Mesenchymal stem cell (in vitro differentiated cells and primary cell): ENCODE measurements around the gene ROR2.

Source experiments
- DNase-seq: peaks from one replicate; pipeline ENCODE4 v3.0.0-alpha.2; 2013
- H2AFZ ChIP-seq: one replicate; pipeline ENCODE4 v1.6.1; 2013; ENCODE audit warnings: low read depth, mild to moderate bottlenecking, control low read depth, inconsistent platforms, low read length, moderate library complexity
- H2AK5ac ChIP-seq: 2 replicates; pipeline ENCODE4 v1.6.1; 2013; ENCODE audit warnings: low read length, moderate library complexity, mild to moderate bottlenecking, inconsistent platforms; ENCODE audit not compliant: severe bottlenecking
- H2BK120ac ChIP-seq: one replicate; pipeline ENCODE4 v1.6.1; 2013; ENCODE audit warnings: low read depth, mild to moderate bottlenecking, inconsistent platforms, low read length, moderate library complexity
- H2BK12ac ChIP-seq, 2 experiments: one replicate each; pipeline ENCODE4 v1.6.1; 2013; ENCODE audit warnings: inconsistent platforms in 2 of 2, low read length in 2 of 2, mild to moderate bottlenecking in 2 of 2, moderate library complexity in 2 of 2, control low read depth in 1 of 2
- H2BK15ac ChIP-seq: one replicate; pipeline ENCODE4 v1.6.1; 2013; ENCODE audit warnings: mild to moderate bottlenecking, low read depth, inconsistent platforms; ENCODE audit not compliant: poor library complexity, severe bottlenecking
- H2BK5ac ChIP-seq: 2 replicates; pipeline ENCODE4 v1.6.1; 2013; ENCODE audit warnings: low read depth, mild to moderate bottlenecking, low read length, control low read depth, inconsistent platforms; ENCODE audit not compliant: poor library complexity, severe bottlenecking
- H3K14ac ChIP-seq, 2 experiments: one replicate each; pipeline ENCODE4 v1.6.1; 2013; ENCODE audit warnings: inconsistent platforms in 2 of 2, low read length in 2 of 2, control low read depth in 1 of 2, mild to moderate bottlenecking in 1 of 2, moderate library complexity in 1 of 2
- H3K18ac ChIP-seq, 2 experiments: one replicate each; pipeline ENCODE4 v1.6.1; 2013; ENCODE audit warnings: inconsistent platforms in 2 of 2, low read length in 2 of 2, control low read depth in 1 of 2, low read depth in 1 of 2, mild to moderate bottlenecking in 1 of 2
- H3K23ac ChIP-seq, 2 experiments: one replicate each; pipeline ENCODE4 v1.6.1; 2013; ENCODE audit warnings: inconsistent platforms in 2 of 2, low read length in 2 of 2, mild to moderate bottlenecking in 2 of 2, moderate library complexity in 2 of 2, control low read depth in 1 of 2
- H3K27ac ChIP-seq: 2 replicates; pipeline ENCODE4 v1.5.1; 2013; ENCODE audit warnings: mild to moderate bottlenecking, moderate library complexity, low read length, control low read depth, inconsistent platforms; ENCODE audit not compliant: poor library complexity, severe bottlenecking
- H3K27me3 ChIP-seq, 2 experiments: 2 replicates each; pipeline versions ENCODE4 v1.6.1 to v1.7.0; 2013; ENCODE audit warnings: low read length in 2 of 2, mild to moderate bottlenecking in 2 of 2, moderate library complexity in 2 of 2, control low read depth in 1 of 2, inconsistent platforms in 1 of 2; ENCODE audit not compliant: control insufficient read depth in 1 of 2, insufficient read depth in 1 of 2
- H3K36me3 ChIP-seq, 2 experiments: 2 replicates each; pipeline versions ENCODE4 v1.6.1 to v1.7.0; 2013; ENCODE audit warnings: low read length in 2 of 2, control low read depth in 1 of 2, inconsistent platforms in 1 of 2, low read depth in 1 of 2, mild to moderate bottlenecking in 1 of 2; ENCODE audit not compliant: insufficient read depth in 2 of 2, control insufficient read depth in 1 of 2
- H3K4ac ChIP-seq, 2 experiments: one replicate each; pipeline ENCODE4 v1.6.1; 2013; ENCODE audit warnings: inconsistent platforms in 2 of 2, low read length in 2 of 2, mild to moderate bottlenecking in 2 of 2, moderate library complexity in 2 of 2, control low read depth in 1 of 2, low read depth in 1 of 2
- H3K4me1 ChIP-seq: 2 replicates; pipeline ENCODE4 v1.6.1; 2013; ENCODE audit warnings: low read depth, low read length, control low read depth; ENCODE audit not compliant: control insufficient read depth, insufficient read depth
- H3K4me2 ChIP-seq: 2 replicates; pipeline ENCODE4 v1.6.1; 2013; ENCODE audit warnings: low read length, mild to moderate bottlenecking, inconsistent platforms; ENCODE audit not compliant: poor library complexity, severe bottlenecking
- H3K4me3 ChIP-seq, 2 experiments: 2 replicates each; pipeline versions ENCODE4 v1.5.1 to v1.7.0; 2013; ENCODE audit warnings: low read length in 2 of 2, mild to moderate bottlenecking in 2 of 2, control low read depth in 1 of 2, low read depth in 1 of 2; ENCODE audit not compliant: insufficient read depth in 1 of 2
- H3K79me1 ChIP-seq: replicated peaks from 2 replicates; pipeline ENCODE4 v1.6.1; 2013; ENCODE audit warnings: mild to moderate bottlenecking, control low read depth, low read length, inconsistent platforms; ENCODE audit not compliant: poor library complexity, severe bottlenecking
- H3K9ac ChIP-seq: 2 replicates; pipeline ENCODE4 v1.7.0; 2013; ENCODE audit warnings: mild to moderate bottlenecking, low read length, moderate library complexity
- H3K9me3 ChIP-seq: 2 replicates; pipeline ENCODE4 v1.7.0; 2013; ENCODE audit warnings: mild to moderate bottlenecking, low read length; ENCODE audit not compliant: control insufficient read depth
- H4K8ac ChIP-seq: one replicate; pipeline ENCODE4 v1.6.1; 2013; ENCODE audit warnings: inconsistent platforms, mild to moderate bottlenecking, low read length, moderate library complexity
- H4K91ac ChIP-seq: one replicate; pipeline ENCODE4 v1.6.1; 2013; ENCODE audit warnings: mild to moderate bottlenecking, low read length, inconsistent platforms
- WGBS: methylation state at CpG from one replicate; pipeline ENCODE4 v1.1.7; 2013; ENCODE audit warnings: mixed read lengths; 5-methylcytosine and 5-hydroxymethylcytosine counted together

Gene ROR2

DNA sequence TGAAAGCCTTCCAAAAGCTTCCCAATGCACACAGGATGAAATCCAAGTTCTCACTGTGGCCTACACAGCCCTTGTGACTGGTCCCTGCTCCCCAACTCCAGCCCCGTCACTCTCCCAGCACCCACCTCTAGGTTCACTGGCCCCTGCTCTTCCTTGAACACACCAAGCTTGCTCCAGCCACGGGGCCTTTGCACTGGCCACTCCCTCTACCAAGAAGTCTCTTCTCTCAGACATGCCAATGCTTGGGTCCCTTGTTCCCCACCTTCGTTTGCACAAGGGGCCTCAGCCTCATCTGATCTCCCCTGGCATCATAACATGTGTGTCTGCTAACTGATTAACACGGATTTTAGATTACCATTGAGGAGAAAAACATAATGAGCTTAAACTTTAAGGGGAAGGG, 56.0 kb downstream of the ROR2 start:
- WGBS = 94% methylated on average over 4 of the region's 4 CpGs

DNA sequence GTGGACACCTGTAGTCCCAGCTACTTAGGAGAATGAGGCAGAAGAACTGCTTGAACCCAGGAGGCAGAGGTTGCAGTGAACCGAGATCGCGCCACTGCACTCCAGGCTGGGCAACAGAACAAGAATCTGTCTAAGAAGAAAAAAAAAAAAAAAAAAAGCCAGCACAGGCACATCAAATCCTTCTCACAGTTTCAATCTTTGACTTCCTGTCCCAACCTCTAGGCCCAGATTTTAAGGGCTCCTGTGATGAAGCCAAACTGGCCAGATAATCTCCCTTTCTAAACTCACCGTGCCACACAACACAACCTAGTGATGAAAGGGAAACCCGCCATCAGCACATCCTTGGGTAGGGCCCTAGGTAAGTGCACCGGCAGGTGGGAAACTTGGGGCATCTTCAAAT, 58.1 kb downstream of the ROR2 start:
- no peaks in the 10 kb centered on the region for H3K9me3 ChIP-seq
- no peak overlapping the region for H2BK5ac ChIP-seq
- no peak overlapping the region for H2BK120ac ChIP-seq
- H3K27ac ChIP-seq = no peak overlapping the region
- no peak overlapping the region for H3K14ac ChIP-seq
- no peak overlapping the region for H3K4me3 ChIP-seq
- H3K4me1 ChIP-seq = peaks cover 18% of the 10 kb centered on the region
- DNase-seq = no peak
- WGBS = 96% methylated on average over 6 of the region's 6 CpGs
- no peak overlapping the region for H2BK15ac ChIP-seq
- H3K18ac ChIP-seq = no peak overlapping the region
- no peak overlapping the region for H3K23ac ChIP-seq
- H4K91ac ChIP-seq = no peak overlapping the region
- no peak overlapping the region for H4K8ac ChIP-seq
- no peaks in the 10 kb centered on the region for H3K36me3 ChIP-seq
- no peak overlapping the region for H3K4me2 ChIP-seq
- no peak overlapping the region for H2AK5ac ChIP-seq
- no peaks in the 10 kb centered on the region for H3K27me3 ChIP-seq
- H2BK12ac ChIP-seq = no peak overlapping the region
- H3K9ac ChIP-seq = no peak overlapping the region
- peaks cover 28% of the 10 kb centered on the region for H3K79me1 ChIP-seq
- H2AFZ ChIP-seq = no peak overlapping the region
- no peak overlapping the region for H3K4ac ChIP-seq

More for the DNA sequence above, 56.0 kb downstream of the ROR2 start:
- Histone ChIP-seq H4K91ac (no peak overlapping the region), H3K36me3 (no peaks in the 10 kb centered on the region), H2BK120ac (no peak overlapping the region), H2AK5ac (no peak overlapping the region), H3K79me1 (peaks cover 28% of the 10 kb centered on the region), H3K4me3 (no peak overlapping the region), H4K8ac (peak overlapping the region; percentile 12), H3K4me1 (peaks cover 30% of the 10 kb centered on the region), H3K27ac (no peak overlapping the region), H3K4me2 (no peak overlapping the region), H3K23ac (no peak overlapping the region), H3K18ac (no peak overlapping the region), H2BK5ac (no peak overlapping the region), H3K9ac (no peak overlapping the region), H3K14ac (no peak overlapping the region), H3K4ac (no peak overlapping the region), H3K9me3 (no peaks in the 10 kb centered on the region), H3K27me3 (no peaks in the 10 kb centered on the region), H2BK12ac (peak overlapping the region in 1 of 2 experiments; percentile 54), H2BK15ac (no peak overlapping the region), H2AFZ (no peak overlapping the region)
- no peak for DNase-seq

DNA sequence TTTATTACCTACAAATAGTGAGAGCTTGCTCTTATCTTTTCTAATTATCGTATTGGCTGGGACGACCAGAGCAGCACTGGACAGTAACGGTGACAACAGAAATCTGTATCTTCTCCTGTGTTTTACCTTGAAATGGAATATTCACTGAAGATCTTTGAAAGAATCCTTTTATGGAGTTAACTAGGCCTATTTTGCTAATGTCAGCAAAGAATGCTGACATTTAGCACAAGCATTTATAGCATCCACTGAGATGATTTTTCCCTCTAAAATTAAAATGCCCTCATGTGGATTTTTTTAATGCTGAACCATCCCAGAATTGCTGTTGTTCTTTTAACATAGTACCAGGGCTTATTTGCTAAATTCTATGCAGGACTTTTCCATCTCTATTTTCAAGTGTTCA, 59.4 kb downstream of the ROR2 start:
- peaks cover 22% of the 10 kb centered on the region for H3K4me1 ChIP-seq
- H3K27ac ChIP-seq = no peak overlapping the region
- H3K36me3 ChIP-seq = no peaks in the 10 kb centered on the region
- H4K91ac ChIP-seq = no peak overlapping the region
- no peak overlapping the region for H3K9ac ChIP-seq
- H3K4ac ChIP-seq = no peak overlapping the region
- H3K4me3 ChIP-seq = no peak overlapping the region
- H2AK5ac ChIP-seq = no peak overlapping the region
- H3K9me3 ChIP-seq = no peaks in the 10 kb centered on the region
- H3K14ac ChIP-seq = no peak overlapping the region
- WGBS = no CpG with 5 or more reads among the region's 3 CpGs
- no peak overlapping the region for H4K8ac ChIP-seq
- H2BK15ac ChIP-seq = no peak overlapping the region
- no peak overlapping the region for H2AFZ ChIP-seq
- no peak overlapping the region for H3K23ac ChIP-seq
- no peak overlapping the region for H3K18ac ChIP-seq
- no peak overlapping the region for H2BK120ac ChIP-seq
- H3K4me2 ChIP-seq = no peak overlapping the region
- H3K27me3 ChIP-seq = no peaks in the 10 kb centered on the region
- H2BK12ac ChIP-seq = no peak overlapping the region
- DNase-seq = no peak
- peaks cover 25% of the 10 kb centered on the region for H3K79me1 ChIP-seq
- H2BK5ac ChIP-seq = no peak overlapping the region

DNA sequence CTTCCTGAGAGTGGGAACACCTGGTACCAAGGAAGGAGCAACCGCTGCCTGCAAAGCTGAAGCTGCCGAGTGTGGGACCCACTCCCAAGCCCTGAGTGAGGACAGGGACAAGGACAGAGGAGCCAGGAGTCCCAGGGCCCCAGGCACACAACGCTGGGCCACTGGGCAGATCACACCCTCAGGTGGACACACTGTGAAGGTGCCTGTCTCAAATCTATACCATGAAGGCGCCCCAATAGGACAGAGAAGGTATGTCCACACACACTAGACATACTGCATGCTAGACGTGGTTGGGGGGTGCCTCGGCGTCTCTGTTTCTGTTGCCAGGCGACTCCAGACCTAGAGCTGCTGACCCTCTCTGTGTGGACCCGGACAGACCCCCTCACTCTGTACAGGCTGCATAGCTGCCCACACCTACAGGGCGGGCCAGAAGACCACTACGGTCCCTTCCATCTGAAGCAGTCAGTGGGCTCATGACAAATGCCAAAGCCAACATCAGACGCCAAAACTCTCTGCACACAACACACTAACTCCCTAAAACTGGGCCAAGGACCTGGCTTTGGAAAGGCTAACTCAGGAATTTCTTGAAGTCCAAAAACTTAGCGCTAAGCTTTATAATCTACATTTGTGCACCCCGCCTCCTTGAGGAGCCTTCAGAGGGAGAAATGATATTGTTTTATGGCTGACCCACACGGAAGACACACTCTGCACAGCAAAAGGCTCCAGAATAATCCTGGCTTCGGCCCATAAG, 60.7 kb downstream of the ROR2 start:
- Histone ChIP-seq H2BK120ac (peak overlapping the region; percentile 7), H2AK5ac (peak overlapping the region; percentile 63), H3K23ac (no peak overlapping the region), H3K27me3 (no peaks in the 10 kb centered on the region), H2BK15ac (no peak overlapping the region), H3K4me2 (no peak overlapping the region), H3K79me1 (peaks cover 32% of the 10 kb centered on the region), H3K9ac (no peak overlapping the region), H2BK5ac (no peak overlapping the region), H3K4me1 (peaks cover 26% of the 10 kb centered on the region), H3K27ac (no peak overlapping the region), H3K4me3 (no peak overlapping the region), H2BK12ac (peak overlapping the region; percentile 14 to 83), H3K9me3 (no peaks in the 10 kb centered on the region), H3K36me3 (no peaks in the 10 kb centered on the region), H4K91ac (peak overlapping the region; percentile 80), H3K18ac (peak overlapping the region in 1 of 2 experiments; percentile 37), H3K14ac (no peak overlapping the region), H2AFZ (no peak overlapping the region), H4K8ac (peak overlapping the region; percentile 59), H3K4ac (no peak overlapping the region)
- WGBS = 94% methylated on average over 16 of the region's 16 CpGs
- DNase-seq = no peak
